Measurements from ENCODE around the gene DENND5B.
"Not testable (repeated sequence)": the region's sequence is repeated elsewhere in the genome, so short reads cannot be mapped to it uniquely, and the experiment has no call there.

DENND5B gene

GRCh38 chr12:31550590-31550989 is 40.3 kb downstream of the DENND5B start:
- DNase-seq: not testable (repeated sequence)

DNA sequence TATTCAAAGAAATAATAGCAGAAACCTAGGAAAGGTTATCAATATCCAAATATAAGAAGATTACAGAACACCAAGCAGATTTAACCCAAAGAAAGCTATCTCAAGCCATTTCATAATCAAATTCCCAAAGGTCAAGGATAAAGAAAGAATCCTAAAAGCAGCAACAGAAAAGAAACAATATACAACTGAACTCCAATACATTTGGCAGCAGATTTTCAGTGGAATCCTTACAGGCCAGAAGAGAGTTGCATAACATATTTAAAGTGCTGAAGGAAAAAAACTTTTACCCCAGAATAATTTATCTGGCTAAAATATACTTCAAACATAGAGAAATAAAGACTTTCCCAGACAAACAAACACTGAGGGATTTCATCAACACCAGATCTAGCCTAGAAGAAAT is 54.3 kb downstream of the DENND5B start:
- DNase-seq: no peak

DNA sequence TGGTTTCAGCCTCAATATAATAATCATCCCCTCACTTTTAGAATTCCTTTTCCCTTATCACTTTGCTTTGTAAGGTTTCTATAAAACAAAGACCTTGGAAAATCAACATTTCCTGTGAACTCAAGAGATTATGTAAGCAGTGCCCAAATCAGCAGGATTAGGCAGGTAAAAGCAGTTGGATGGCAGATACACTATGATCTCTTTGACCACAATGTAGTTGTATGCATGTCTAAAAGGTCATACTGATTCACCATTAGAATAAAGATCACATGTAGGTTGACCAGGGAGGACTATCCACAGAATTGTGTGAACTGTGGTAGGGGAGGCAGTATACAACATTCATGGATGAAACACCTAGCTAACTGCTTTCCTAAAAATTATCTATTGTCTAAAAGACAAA is 57.5 kb downstream of the DENND5B start:
- DNase-seq: no peak

GRCh38 chr12:31531893-31532292 is 59.0 kb downstream of the DENND5B start:
- DNase-seq: no peak

GRCh38 chr12:31528095-31528494 is 62.8 kb downstream of the DENND5B start:
- DNase-seq: no peak

DNA sequence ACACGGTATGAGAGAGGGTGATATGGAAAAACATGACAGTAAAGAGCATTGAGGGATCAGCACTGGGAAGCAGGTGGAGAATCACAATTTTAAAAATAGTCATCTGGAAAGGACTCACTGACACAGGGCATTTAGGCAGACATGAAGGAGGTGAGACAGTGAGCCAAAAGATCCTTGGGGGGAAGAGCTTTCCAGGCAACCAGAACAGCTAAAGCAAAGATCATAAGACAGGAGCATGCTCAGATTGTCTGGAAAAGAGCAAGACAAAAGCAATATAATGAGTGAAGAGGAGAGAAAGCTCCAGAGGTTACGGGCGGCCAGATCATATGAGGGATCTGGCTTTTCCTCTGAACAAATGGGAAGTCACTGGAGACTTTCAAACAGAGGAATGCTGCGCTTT is 63.9 kb downstream of the DENND5B start:
- DNase-seq: no peak

- DNase-seq: no peak
Observed at GRCh38 chr12:31526158-31526546, 64.8 kb downstream of the DENND5B start.

GRCh38 chr12:31525496-31526157 is 65.3 kb downstream of the DENND5B start:
- no peak for DNase-seq

- no peak for DNase-seq
Observed at GRCh38 chr12:31524791-31525495, 66.0 kb downstream of the DENND5B start.

- DNase-seq: no peak
Observed at GRCh38 chr12:31523306-31523705, 67.6 kb downstream of the DENND5B start.

- DNase-seq: no peak
Observed at GRCh38 chr12:31522607-31523006, 68.3 kb downstream of the DENND5B start.

- DNase-seq: no peak
Observed at GRCh38 chr12:31521964-31522363, 69.0 kb downstream of the DENND5B start.

- no peak for DNase-seq
Observed at GRCh38 chr12:31519511-31519910, 71.4 kb downstream of the DENND5B start.

DNA sequence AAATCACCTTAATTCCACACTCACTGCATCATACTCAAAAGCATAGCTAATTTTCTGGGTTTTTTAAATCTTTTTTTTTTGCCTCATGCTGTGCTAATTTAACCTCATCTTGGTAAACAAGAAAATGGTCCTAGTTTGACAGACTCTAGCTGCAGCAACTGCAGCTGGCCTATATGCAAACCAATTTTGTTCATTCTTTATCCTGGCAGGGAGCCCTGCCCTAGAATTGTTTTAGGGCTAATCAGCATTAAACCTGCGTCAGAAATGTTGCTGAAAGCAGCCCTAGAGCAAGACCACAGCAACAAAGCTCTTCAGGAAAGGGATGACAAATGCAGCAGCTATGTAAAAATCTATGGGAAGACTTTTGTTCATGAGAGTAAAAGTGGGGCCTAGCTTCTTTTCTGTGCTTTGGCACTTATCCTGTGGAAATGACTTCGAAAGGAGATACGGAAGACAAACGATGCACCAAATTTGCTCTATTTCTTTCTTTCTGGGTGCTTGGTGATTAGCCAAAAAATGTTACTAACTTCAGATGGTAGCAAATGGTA is 72.2 kb downstream of the DENND5B start:
- DNase-seq: no peak

DNA sequence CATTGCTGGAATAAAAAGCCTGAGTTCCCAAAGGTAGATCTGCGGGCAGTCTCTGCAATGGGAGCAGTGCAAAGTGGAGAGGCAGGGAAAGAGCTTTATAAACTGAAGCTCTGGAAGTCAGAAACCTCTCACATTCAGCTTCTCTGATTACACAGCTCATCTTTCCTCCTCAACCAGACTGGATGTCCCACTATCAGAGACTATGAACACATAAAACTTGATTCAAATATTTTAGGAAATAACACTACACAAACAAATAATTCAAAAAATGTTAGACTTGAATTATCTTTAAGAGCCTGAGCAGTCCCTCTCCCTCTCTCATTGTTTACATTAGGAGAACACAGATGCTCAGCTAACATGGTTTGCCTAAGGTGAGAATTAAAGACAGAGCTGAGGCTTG is 72.9 kb downstream of the DENND5B start:
- DNase-seq: no peak

GRCh38 chr12:31516702-31517101 is 74.2 kb downstream of the DENND5B start:
- no peak for DNase-seq

GRCh38 chr12:31514912-31515311 is 76.0 kb downstream of the DENND5B start:
- DNase-seq: no peak

- no peak for DNase-seq
Observed at GRCh38 chr12:31510034-31510433, 80.9 kb downstream of the DENND5B start.

DNA sequence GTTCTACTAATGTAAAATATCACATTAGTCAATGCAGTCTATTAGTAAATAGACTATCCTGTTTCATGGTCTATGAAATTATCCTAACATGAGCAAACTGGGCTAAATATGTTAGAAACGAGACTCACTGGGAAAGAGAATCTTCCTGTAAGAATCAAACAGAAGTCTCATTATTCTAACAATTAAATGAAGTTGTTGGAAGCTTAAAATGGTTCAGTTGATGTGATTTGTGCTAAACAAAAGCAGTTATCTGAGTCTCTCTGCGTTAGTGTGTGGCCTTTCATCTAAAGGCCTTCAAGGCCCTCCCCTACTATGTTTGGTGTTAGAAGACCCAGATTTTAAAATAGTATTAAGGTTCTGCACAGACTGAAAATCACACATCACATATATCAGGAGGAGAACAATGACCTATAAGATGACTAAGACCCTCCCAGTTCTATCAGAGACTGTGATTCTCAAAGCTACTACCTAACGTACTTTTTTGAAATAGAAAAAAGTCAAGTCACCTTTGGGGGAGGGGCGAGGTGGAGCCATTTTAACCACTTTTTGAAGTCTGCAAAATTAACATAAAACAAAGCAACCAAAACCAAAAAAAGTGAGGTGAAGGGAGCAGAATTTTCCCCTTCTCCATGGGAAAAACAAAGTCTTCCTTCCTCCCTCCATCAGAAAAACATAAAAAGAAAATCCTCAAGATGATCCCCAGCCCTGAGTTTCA is 82.3 kb downstream of the DENND5B start:
- no peak for DNase-seq

DNA sequence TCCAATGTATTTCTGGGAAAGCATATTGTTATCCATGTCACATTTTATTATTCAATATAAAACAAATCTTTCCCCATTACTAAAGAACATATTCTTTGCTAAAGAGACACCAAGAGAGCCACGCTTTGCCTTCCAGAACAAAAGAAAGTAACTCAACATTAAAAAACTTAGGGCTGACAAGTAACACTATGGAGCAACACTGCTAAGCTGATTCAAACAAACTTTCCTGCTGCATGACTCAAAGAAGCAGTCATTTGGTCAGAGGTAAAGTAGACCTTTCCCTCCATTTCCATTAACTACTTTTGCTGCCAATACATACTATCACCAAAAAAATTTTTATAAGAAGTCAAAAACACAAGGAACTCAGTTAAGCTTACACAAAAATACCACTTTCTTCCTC is 83.0 kb downstream of the DENND5B start:
- DNase-seq: no peak

DNA sequence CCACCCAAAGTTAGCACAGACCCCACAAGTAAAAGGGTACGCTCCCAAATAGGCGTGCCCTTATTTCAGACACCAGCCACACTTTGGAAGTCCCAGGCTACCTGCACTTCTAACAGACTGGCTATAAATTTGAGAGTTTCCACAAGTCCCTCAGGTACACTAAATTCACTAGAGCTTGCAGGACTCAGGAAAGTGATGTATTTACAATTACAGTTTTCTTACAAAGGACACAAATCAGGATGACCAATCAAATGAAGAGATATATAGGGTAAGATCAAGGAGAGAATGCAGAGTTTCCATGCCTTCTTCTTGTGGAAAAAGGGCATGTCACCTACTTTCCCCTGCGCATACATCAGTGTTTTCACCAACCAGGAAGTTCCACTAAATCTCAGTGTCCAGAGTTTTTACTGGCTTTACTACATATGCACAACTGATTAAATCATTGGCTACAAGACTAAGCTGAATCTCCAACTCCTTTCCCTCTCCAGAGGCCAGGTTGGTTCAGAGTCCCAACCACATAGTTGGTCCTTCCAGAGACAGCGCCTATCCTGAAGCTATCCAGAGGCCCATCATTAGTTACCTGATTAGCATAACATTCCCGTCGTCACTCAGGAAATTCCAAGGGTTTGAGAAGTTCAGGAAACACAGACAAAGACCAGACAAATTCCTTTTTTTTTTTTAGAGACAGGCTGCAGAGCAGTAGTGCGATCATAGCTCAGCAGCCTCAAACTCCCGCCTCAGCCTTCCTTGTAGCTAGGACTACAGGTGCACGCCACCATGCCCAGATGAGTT is 84.2 kb downstream of the DENND5B start:
- no peak for DNase-seq

GRCh38 chr12:31504625-31505222 is 86.2 kb downstream of the DENND5B start:
- no peak for DNase-seq

- not testable (repeated sequence) for DNase-seq
Observed at GRCh38 chr12:31501014-31501413, 89.9 kb downstream of the DENND5B start.

Measured in cortex of kidney (tissue), 1 donor.